Right ventricle myocardium superior (tissue), 1 donor: Measurements from ENCODE around the gene SPTBN5. TPM values are rescaled to one million over a fixed set of nuclear protein-coding genes. Genes with fewer than 3 reads are reported as not detected.

Source experiments
- ATAC-seq: fragments of 200-7000 bp; cut with Tn5 transposase; one replicate; pipeline ENCODE4 v1.9.1; 2020; ENCODE audit warnings: mild to moderate bottlenecking; ENCODE audit not compliant: poor library complexity
- DNase-seq: peaks from one replicate; pipeline ENCODE4 v3.0.0-alpha.2; 2020
- intact Hi-C: fragments of 100-400 bp; cut with DNase I; formaldehyde crosslinking; loops from one replicate; pipeline ENCODE4 v1.11.2; 2022
- long read RNA-seq: library from polyadenylated mRNA; unstranded; transcript quantifications from one replicate; pipeline ENCODE4 v2.0.0, GENCODE V29; 2021
- total RNA-seq: library from RNA; stranded (reverse); fragmentation: NEBNext Ultra II Directional; extraction: Animal tissue kit (Norgen Biotek cat#: 25700); gene quantifications from one replicate; pipeline ENCODE4 v1.2.1, GENCODE V29; 2021
- donor health status: DM: no; HTN: yes; CAD: no; lungs with severe emphysema.

SPTBN5 gene
- total RNA-seq: 3.4 TPM
- long read RNA-seq, partial matches to known transcripts: 6 of 6 reads
- long read RNA-seq, other reads (novel, unspliced or antisense): 0 of 6 reads

GRCh38 chr15:41893422-41894250, at the start of gene SPTBN5:
TSS of gene SPTBN5 (minus strand) at chr15:41894053. CDS start at chr15:41893497, 556 bp downstream.
- ATAC-seq (no peak), DNase-seq (no peak)
- intact Hi-C loops: no loop called here

DNA sequence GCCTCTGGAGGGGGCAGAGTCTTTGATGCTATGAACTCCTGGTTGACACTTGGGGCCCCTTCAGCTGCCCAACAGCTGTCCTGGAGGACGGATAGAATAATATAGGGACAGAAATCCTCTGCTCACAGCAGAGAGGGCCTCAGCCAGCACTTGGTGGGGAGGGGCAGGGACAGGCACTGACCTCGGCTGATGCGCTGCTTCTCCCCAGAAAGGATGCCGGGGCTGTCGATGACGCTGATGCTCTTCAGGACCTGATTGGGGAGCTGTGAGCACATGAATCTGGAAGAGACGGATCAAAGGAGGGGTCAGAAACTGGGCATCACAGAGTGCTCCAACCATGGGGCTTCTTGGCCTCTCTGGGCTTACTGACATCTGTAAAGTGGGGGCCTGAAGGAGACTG, 49.0 kb upstream of the SPTBN5 start:
- DNase-seq (peak; percentile 30), ATAC-seq (no peak)
- intact Hi-C loops: no loop called here

DNA sequence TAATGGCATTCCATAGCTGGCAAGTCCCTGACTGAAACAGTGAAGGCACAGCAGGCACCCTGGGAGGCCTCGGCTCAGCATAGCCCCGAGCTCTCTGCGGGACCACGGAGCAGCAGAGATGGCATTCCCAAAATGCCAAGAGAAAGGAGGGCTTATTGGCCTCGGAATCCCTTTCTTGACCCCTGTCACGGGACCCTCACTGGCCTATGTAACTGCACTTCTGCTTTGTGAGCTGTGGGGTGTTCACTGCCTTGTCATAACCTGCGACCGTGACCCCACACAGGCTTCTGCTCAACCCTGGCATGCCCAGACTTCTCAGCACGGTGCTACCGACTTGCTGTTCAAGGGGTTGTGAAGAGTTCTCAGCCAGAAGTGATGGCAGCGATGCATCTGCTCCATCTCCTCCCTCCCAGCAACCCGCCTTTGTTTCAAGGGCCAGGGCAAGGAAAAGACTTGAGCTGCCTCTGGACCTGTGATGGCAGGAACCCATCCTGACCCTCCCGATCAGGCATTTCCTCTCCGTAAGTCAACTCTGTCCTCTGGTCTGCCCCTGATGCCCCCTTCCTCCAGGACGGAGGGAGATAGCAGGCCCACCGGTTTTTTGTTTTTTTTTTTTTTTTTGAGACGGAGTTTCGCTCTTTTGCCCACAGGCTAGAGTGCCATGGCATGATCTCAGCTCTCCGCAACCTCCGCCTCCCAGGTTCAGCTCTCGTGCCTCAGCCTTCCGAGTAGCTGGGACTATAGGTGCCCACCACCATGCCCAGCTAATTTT, 48.0 kb upstream of the SPTBN5 start:
- intact Hi-C loops: no loop called here
- ATAC-seq (no peak), DNase-seq (peak; percentile 44)

GRCh38 chr15:41940441-41940857, 46.6 kb upstream of the SPTBN5 start:
- DNase-seq: peak; percentile 35
- intact Hi-C loops: no loop called here
- ATAC-seq: no peak

- DNase-seq (peak; percentile 29), ATAC-seq (no peak)
- intact Hi-C loops: no loop called here
Observed at GRCh38 chr15:41939986-41940385, 46.1 kb upstream of the SPTBN5 start.

GRCh38 chr15:41937568-41937923, 43.7 kb upstream of the SPTBN5 start:
- intact Hi-C loops: no loop called here
- ATAC-seq: no peak
- no peak for DNase-seq

DNA sequence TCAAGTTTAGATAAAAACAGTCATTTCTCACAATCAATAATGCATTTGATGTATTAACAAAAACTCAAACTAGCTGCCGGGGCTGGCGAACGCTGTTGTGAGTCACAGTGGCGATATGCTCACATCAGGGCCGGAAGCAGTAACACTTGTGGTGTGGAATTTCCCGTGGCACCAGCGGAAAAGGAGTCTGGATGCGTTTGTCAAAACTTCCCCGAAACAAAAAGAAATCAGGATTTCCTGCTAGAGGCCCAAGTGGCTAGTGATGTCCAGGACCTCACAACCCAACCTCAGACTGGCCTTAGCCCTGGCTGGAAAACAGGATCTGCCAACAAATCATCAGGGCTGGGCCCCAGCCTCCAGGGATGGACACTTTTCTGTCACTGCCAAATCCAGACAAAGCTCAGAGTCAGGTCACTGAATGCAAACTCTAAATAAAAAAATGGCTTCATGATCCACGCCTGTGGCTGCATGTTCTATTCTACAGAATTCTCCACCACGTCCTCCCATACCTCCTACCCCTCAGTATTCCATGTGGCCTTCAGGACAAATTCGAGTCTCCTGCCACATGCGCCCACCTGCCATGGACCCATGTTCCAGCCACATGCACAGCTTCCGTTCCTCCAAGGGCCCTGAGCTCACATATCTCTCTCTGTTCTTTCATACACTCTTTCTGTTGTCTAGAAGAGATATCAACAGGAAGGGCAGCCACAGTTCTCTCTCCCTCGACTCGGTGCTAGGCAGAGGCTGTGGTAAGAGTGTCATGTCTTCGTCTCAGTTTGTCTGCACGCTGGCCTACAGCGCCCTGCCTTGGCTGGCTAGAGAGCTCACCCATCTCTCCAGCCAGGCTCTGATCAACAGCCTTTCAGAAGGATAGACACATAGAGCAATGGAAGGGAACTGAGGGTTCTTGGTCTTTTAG, 43.1 kb upstream of the SPTBN5 start:
- ATAC-seq (peak; percentile 22), DNase-seq (peak; percentile 64)
- intact Hi-C loops: no loop called here

GRCh38 chr15:41936155-41936554, 42.3 kb upstream of the SPTBN5 start:
- DNase-seq: no peak
- ATAC-seq: no peak
- intact Hi-C loops: no loop called here

- no peak for DNase-seq
- ATAC-seq: no peak
- intact Hi-C loops: no loop called here
Observed at GRCh38 chr15:41935566-41936020, 41.7 kb upstream of the SPTBN5 start.

GRCh38 chr15:41934843-41935242, 41.0 kb upstream of the SPTBN5 start:
- ATAC-seq: no peak
- intact Hi-C loops: no loop called here
- no peak for DNase-seq

- DNase-seq: no peak
- ATAC-seq: peak; percentile 12
- intact Hi-C loops: no loop called here
Observed at GRCh38 chr15:41933771-41934170, 39.9 kb upstream of the SPTBN5 start.

GRCh38 chr15:41933326-41933725, 39.5 kb upstream of the SPTBN5 start:
- intact Hi-C loops: no loop called here
- DNase-seq (no peak), ATAC-seq (no peak)

GRCh38 chr15:41932511-41933289, 38.8 kb upstream of the SPTBN5 start:
- intact Hi-C loops: no loop called here
- ATAC-seq (no peak), DNase-seq (no peak)

- no peak for DNase-seq
- ATAC-seq: no peak
- intact Hi-C loops: no loop called here
Observed at GRCh38 chr15:41932101-41932500, 38.2 kb upstream of the SPTBN5 start.

DNA sequence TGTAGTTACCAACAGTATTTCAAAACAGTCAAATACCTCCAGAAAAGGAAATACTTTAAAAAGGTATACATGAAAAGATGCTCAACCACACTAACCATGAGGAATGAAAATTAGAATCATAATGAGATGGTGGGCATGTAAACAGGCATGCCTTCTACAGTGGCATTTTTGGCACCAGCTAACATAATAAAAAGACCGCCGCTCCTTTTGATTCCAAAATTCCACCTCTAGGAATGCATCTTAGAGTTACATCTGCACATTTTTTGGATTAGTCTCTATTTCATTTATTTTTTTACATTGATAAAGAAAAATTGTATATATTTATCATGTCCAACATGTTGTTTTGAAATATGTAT, 37.0 kb upstream of the SPTBN5 start:
- ATAC-seq (no peak), DNase-seq (no peak)
- intact Hi-C loops: no loop called here

- intact Hi-C loops: no loop called here
- peak; percentile 71 for ATAC-seq
- DNase-seq: peak; percentile 78
Observed at GRCh38 chr15:41930221-41930866, 36.5 kb upstream of the SPTBN5 start.
